C4-2B (cell line): ENCODE data around the gene RIMS3.
"Not testable (repeated sequence)": the region's sequence is repeated elsewhere in the genome, so short reads cannot be mapped to it uniquely, and the experiment has no call there.

Source experiments
- H3K27ac ChIP-seq: fragments of 450-650 bp; 2 replicates; pipeline ENCODE4 v1.5.1; 2017
- ZFX ChIP-seq: fragments of 450-650 bp; IDR thresholded peaks from 2 replicates; pipeline ENCODE4 v1.6.1; 2017
- TF ChIP-seq, protein P1 (sequence below): fragments of 450-650 bp; conservative IDR thresholded peaks from 2 replicates; pipeline ENCODE4 v1.5.1; 2017; ENCODE audit warnings: mild to moderate bottlenecking

Gene RIMS3

DNA sequence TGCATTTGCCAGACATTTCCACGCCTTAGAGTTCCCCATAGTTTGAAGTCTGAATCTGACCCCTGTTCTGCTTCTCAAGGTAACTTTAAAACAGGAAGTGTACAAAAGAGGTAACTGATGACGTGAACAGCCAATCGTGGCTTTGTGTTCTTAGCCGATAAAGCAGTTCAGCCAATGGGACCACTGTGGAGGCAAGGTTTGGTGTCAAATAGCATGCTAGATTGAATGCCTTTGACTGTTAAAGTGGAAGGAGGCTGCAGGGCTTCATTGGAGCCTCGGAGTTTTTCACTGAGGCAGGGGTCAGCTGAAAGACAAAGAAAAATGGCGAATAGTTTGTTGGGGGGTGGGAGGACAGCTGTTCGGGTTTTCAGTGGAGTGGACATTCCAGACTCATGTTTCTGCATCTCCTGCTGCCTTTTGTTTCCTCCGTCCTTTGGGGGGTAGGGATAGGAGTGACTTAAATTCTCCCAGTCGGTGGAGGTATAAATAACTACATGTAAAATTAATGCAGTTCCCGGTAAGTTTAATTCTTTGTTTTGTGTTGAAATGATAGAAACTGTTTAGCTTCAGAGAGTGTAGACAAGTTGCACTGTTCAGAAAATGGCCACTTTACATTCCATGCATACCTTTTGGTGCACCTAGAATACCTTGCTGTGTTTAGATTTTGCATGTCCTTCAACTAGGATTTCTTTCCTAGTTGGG is 43.8 kb upstream of the RIMS3 start:
- TF ChIP-seq, protein P1, sequence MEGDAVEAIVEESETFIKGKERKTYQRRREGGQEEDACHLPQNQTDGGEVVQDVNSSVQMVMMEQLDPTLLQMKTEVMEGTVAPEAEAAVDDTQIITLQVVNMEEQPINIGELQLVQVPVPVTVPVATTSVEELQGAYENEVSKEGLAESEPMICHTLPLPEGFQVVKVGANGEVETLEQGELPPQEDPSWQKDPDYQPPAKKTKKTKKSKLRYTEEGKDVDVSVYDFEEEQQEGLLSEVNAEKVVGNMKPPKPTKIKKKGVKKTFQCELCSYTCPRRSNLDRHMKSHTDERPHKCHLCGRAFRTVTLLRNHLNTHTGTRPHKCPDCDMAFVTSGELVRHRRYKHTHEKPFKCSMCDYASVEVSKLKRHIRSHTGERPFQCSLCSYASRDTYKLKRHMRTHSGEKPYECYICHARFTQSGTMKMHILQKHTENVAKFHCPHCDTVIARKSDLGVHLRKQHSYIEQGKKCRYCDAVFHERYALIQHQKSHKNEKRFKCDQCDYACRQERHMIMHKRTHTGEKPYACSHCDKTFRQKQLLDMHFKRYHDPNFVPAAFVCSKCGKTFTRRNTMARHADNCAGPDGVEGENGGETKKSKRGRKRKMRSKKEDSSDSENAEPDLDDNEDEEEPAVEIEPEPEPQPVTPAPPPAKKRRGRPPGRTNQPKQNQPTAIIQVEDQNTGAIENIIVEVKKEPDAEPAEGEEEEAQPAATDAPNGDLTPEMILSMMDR = no peak
- no peak for TF ChIP-seq ZFX
- H3K27ac ChIP-seq = no peak overlapping the region

DNA sequence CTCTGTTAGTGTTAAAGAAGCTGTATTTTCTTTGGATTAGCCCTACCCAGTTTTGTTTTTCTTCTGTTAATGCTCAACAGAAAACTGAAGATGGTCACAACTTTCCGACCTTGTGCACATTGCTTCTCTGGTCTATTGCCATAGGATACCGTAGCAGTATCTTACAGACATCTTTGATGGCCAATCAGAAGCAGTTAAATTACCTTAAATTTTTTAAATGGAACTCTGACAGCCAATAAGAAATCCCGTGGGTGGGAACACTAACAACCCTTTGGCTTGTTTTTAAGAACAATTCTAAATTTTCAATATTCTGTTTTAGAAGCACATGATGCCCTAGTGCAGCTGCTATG is 43.2 kb upstream of the RIMS3 start:
- TF ChIP-seq, protein P1 = no peak
- no peak for TF ChIP-seq ZFX
- no peak overlapping the region for H3K27ac ChIP-seq

DNA sequence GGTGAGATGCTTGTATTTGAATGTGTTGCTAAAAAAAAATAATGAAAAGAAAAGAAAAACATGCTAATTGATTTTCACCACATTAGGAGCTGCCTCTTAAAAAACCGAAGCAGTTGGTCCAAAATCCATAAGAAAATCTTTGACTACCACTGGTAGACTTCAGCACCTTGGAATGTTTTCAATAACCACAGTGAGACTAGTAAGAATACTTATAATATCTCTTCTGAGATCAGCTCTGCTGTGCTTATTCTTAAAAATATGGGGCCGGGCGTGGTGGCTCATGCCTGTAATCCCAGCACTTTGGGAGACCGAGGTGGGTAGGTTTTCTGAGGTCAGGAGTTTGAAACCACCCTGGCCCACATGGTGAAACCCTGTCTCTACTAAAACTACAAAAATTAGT is 41.1 kb upstream of the RIMS3 start:
- no peak for TF ChIP-seq ZFX
- H3K27ac ChIP-seq = no peak overlapping the region

DNA sequence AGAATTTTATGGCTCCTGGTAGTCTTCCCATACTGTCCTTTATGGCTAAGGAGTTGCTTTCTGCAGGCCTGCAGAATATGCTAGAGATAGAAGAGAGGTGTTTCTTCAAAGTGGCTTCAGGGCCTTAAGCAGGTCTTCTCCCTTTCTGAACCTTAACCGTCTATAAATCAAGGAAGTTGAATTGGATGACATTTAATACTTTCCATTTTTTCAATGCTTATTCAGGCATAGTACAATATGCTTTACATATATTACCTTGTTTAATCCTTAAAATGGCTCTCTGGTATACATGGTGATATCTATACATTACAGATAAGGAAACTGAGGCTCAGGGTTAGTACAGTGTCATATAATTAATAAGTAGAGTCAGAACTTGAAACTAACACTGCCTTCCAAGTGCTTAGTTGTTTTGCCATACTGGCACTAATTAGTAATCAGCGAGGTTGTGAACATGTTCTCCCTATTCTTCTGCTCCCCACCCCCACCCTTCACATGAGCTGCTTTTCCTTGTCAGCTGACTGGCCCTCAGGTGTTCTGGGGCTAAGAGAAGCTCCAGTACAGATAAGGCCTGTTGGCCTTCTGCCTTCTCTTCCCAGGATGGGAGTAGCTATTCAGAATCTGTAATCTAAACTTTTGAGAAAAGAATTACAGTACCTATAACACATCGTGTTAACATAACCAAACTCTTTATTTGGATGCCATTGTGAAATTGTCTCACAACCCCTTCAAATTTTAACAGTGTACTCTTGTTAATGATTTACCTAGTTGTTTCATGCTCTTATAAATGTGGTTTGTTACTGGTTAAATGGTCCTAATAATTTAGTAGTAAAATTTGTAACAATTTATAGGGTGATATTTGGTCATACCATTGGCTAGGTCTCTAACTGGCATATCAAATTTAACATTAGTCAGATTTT is 39.6 kb upstream of the RIMS3 start:
- H3K27ac ChIP-seq = no peak overlapping the region
- no peak for TF ChIP-seq ZFX
- TF ChIP-seq, protein P1 = no peak

DNA sequence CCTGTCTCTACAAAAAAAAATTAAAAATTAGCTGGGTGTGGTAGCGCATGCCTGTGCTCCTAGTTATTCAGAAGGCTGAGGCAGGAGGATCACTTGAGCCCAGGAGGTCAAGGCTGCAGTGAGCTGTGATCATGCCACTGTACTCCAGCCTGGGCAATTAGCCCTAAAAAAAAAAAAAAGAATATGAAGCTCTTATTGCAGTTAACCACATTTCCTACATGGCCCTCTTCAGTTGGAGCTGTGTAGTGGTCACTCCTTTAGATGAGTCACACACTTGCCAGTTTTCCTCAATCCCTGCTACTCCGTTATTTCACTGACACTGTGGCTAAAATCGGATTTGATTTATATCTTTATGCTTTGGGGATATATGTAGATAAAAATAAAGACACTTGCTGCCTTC is 37.8 kb upstream of the RIMS3 start:
- no peak overlapping the region for H3K27ac ChIP-seq
- no peak for TF ChIP-seq ZFX
- TF ChIP-seq, protein P1 = no peak

DNA sequence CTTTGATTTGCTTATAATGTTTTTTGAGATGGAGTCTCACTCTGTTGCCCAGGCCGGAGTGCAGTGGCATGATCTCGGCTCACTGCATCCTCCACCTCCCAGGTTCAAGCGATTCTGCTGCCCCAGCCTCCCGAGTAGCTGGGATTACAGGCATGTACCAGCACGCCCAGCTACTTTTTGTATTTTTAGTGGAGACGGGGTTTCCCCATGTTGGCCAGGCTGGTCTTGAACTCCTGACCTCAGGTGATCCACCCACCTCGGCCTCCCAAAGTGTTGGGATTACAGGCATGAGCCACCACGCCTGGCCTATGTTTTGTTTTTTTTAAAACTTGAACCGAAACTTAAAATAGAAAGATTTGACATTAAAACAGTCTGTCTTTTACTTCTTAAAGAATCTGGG is 37.3 kb upstream of the RIMS3 start:
- H3K27ac ChIP-seq = not testable (repeated sequence)

DNA sequence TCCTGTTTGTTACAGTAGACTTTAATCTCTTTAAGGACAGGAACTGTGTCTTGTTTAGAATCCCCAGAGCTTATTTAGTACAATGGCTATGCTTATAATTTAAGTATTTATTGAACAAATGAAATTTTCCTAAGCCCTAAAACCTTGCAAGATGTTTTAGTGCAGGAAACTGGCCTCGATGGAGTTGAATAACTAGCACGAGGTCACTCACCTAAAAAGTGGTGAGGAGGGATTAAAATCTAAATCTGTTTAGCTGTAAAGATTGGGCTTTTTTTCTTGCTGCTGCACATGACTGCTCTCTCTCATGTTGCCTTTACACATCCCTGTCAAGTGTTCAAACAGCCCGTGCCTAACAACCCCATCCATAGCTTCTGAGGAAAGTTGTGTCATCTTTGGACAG is 36.2 kb upstream of the RIMS3 start:
- no peak overlapping the region for H3K27ac ChIP-seq
- TF ChIP-seq, protein P1 = no peak
- no peak for TF ChIP-seq ZFX

DNA sequence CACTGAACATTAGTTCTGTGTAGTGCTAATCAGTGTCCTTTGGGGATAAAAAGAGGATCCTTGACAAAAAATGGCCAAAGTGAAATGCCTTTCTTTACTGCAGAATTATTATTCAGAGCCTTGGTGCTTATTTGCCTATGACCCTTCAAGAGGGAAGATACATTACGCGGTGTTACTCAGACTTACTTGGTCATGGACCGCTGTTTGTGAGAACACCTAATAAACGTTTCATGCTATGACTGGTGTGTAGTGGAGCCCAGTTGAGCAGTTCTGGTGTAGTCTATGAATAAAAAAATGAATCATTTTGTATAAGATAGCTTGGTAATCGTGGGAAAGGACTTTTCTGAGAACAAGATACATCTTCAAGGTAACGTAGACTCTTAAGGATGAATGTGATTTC is 34.3 kb upstream of the RIMS3 start:
- TF ChIP-seq ZFX = no peak
- TF ChIP-seq, protein P1 = no peak
- no peak overlapping the region for H3K27ac ChIP-seq
